SK-N-SH (cell line): ENCODE results near the gene MLLT10. TPM values are rescaled to one million over a fixed set of nuclear protein-coding genes. Genes with fewer than 3 reads are reported as not detected.

ENCODE experiments used
- CTCF ChIA-PET: fragments of 300-600, 350-600 bp; formaldehyde crosslinking; extraction: SDS; loops from one replicate; lab custom pipeline; 2021; lab: Yijun Ruan, JAX
- POLR2A ChIA-PET: fragments of 350-600 bp; sonication (Branson Sonifier 250); formaldehyde crosslinking; extraction: SDS; loops from one replicate; lab custom pipeline; 2020; ENCODE audit warnings: antibody characterized with exemption, inconsistent platforms; lab: Yijun Ruan, JAX
- DNase-seq: peaks from one replicate; pipeline ENCODE4 v3.0.0; 2012
- H2AFZ ChIP-seq: fragments of 200-600 bp; sonication (generic); 2 replicates; pipeline ENCODE4 v1.8.1; 2016; ENCODE audit warnings: antibody characterized with exemption, mild to moderate bottlenecking, low read depth
- H3F3A ChIP-seq: fragments of 200-600 bp; sonication (generic); replicated peaks from 2 replicates; pipeline ENCODE3; 2016; ENCODE audit warnings: antibody characterized with exemption, mild to moderate bottlenecking; ENCODE audit not compliant: insufficient read depth
- H3K27ac ChIP-seq, 2 experiments: fragments of 200-500 bp in 1 of 2; fragments of 200-600 bp in 1 of 2; sonication (Bioruptor generic) in 1 of 2; sonication (generic), shearing (Covaris generic) in 1 of 2; 2 replicates each; pipeline versions ENCODE4 v1.5.1 to v1.6.1; 2014 to 2016; ENCODE audit warnings: low read depth in 2 of 2, inconsistent platforms in 1 of 2, low read length in 1 of 2, mild to moderate bottlenecking in 1 of 2, mixed read lengths in 1 of 2
- H3K27me3 ChIP-seq: fragments of 200-600 bp; sonication (generic), shearing (Covaris generic); 2 replicates; pipeline ENCODE4 v1.6.1; 2016; ENCODE audit warnings: mixed run types; ENCODE audit not compliant: insufficient read depth
- H3K36me3 ChIP-seq, 2 experiments: fragments of 200-500 bp in 1 of 2; fragments of 200-600 bp in 1 of 2; sonication (Bioruptor generic) in 1 of 2; sonication (generic) in 1 of 2; replicated peaks in 1 of 2; 2 replicates each; pipeline versions ENCODE3 to v1.5.1; 2014 to 2016; ENCODE audit warnings: low read length in 1 of 2, mild to moderate bottlenecking in 1 of 2; ENCODE audit not compliant: insufficient read depth in 2 of 2, control insufficient read depth in 1 of 2
- H3K4me1 ChIP-seq, 2 experiments: fragments of 200-500 bp in 1 of 2; fragments of 200-600 bp in 1 of 2; sonication (Bioruptor generic) in 1 of 2; sonication (generic), shearing (Covaris generic) in 1 of 2; 2 replicates each; pipeline versions ENCODE4 v1.5.1 to v1.6.1; 2014 to 2016; ENCODE audit warnings: low read depth in 1 of 2, low read length in 1 of 2, mixed run types in 1 of 2; ENCODE audit not compliant: insufficient read depth in 2 of 2, control insufficient read depth in 1 of 2
- H3K4me2 ChIP-seq: fragments of 200-600 bp; sonication (generic), shearing (Covaris generic); 2 replicates; pipeline ENCODE4 v1.6.1; 2017; ENCODE audit warnings: mixed run types
- H3K4me3 ChIP-seq, 2 experiments: fragments of 200-500 bp in 1 of 2; fragments of 200-600 bp in 1 of 2; sonication (Bioruptor generic) in 1 of 2; sonication (generic), shearing (Covaris generic) in 1 of 2; 2 replicates each; pipeline versions ENCODE4 v1.5.1 to v1.8.1; 2014 to 2016; ENCODE audit warnings: low read depth in 2 of 2, inconsistent platforms in 1 of 2, low read length in 1 of 2, mild to moderate bottlenecking in 1 of 2, mixed read lengths in 1 of 2, moderate library complexity in 1 of 2
- H3K79me2 ChIP-seq: fragments of 200-600 bp; sonication (generic); 2 replicates; pipeline ENCODE4 v1.8.1; 2017; ENCODE audit warnings: mild to moderate bottlenecking; ENCODE audit not compliant: insufficient read depth
- H3K9ac ChIP-seq: fragments of 200-600 bp; sonication (generic); 2 replicates; pipeline ENCODE4 v1.6.1; 2017; ENCODE audit warnings: mixed run types
- H3K9me2 ChIP-seq: fragments of 200-600 bp; sonication (generic); 2 replicates; pipeline ENCODE4 v1.6.1; 2017; ENCODE audit warnings: mixed run types
- H3K9me3 ChIP-seq: fragments of 200-600 bp; sonication (generic); 2 replicates; pipeline ENCODE4 v1.6.1; 2017; ENCODE audit warnings: mixed run types, mild to moderate bottlenecking, moderate library complexity
- H4K20me1 ChIP-seq: fragments of 200-600 bp; sonication (generic); 2 replicates; pipeline ENCODE4 v1.6.1; 2017; ENCODE audit warnings: mild to moderate bottlenecking, mixed run types; ENCODE audit not compliant: insufficient read depth
- CHD2 ChIP-seq: fragments of 150-350 bp; IDR thresholded peaks from 2 replicates; pipeline ENCODE4 v1.6.1; 2018; ENCODE audit warnings: low read length; ENCODE audit not compliant: partially characterized antibody
- EP300 ChIP-seq, 2 experiments: IDR thresholded peaks; 2 replicates each; pipeline versions ENCODE4 v1.4.0 to v1.6.1; 2012; ENCODE audit warnings: borderline replicate concordance in 1 of 2, low read depth in 1 of 2, low read length in 1 of 2
- FOXJ3 ChIP-seq: sonication (generic); formaldehyde crosslinking; IDR thresholded peaks from 2 replicates; pipeline ENCODE4 v1.5.1; 2020; ENCODE audit warnings: mild to moderate bottlenecking, missing genetic modification reagents
- GABPA ChIP-seq: IDR thresholded peaks from 2 replicates; pipeline ENCODE4 v1.4.0; 2012; ENCODE audit warnings: low read depth, mild to moderate bottlenecking
- JUND ChIP-seq: IDR thresholded peaks from 2 replicates; pipeline ENCODE4 v1.4.0; 2012
- MEF2A ChIP-seq: IDR thresholded peaks from 2 replicates; pipeline ENCODE4 v1.4.0; 2012; ENCODE audit warnings: low read depth, borderline replicate concordance
- MXI1 ChIP-seq: IDR thresholded peaks from 2 replicates; pipeline ENCODE4 v1.6.1; 2012; ENCODE audit warnings: mild to moderate bottlenecking, low read depth, low read length, improper control_type of control experiment
- RCOR1 ChIP-seq: fragments of 150-350 bp; IDR thresholded peaks from 2 replicates; pipeline ENCODE4 v1.6.1; 2017; ENCODE audit warnings: antibody characterized with exemption, low read length
- SMC3 ChIP-seq: IDR thresholded peaks from 2 replicates; pipeline ENCODE4 v1.6.1; 2012; ENCODE audit warnings: low read depth, low read length, improper control_type of control experiment
- WGBS: methylation state at CpG from one replicate; pipeline ENCODE4 v1.1.6; 2017; ENCODE audit warnings: low lambda C conversion rate; 5-methylcytosine and 5-hydroxymethylcytosine counted together
- polyA plus RNA-seq, 3 experiments: library from polyadenylated mRNA; depleted of rRNA; stranded (reverse); fragments of >200 nt; gene quantifications; 2 replicates each; pipeline ENCODE4 v1.2.3, GENCODE V29; 2012
- TF ChIP-seq, protein P1 (sequence below): IDR thresholded peaks from 2 replicates; pipeline ENCODE4; 2012
- TF ChIP-seq, protein P2 (sequence below): fragments of 150-350 bp; IDR thresholded peaks from 2 replicates; pipeline ENCODE4 v1.6.1; 2016; ENCODE audit warnings: mild to moderate bottlenecking, low read depth, low read length
- TF ChIP-seq, protein P3 (sequence below): IDR thresholded peaks from 2 replicates; pipeline ENCODE4 v1.4.0; 2012; ENCODE audit warnings: low read depth, borderline replicate concordance

MLLT10 gene
- polyA plus RNA-seq, 1 of the 3 experiments (the other 2 are of a cell fraction): 26.0 TPM

- peaks cover 0 to 8% of the 10 kb centered on the region in 2 experiments; a peak in 1 of 4 replicates for H3K4me1 ChIP-seq
- H3K79me2 ChIP-seq: peaks cover 87% of the 10 kb centered on the region
- no peak overlapping the region for H2AFZ ChIP-seq
- H3K27me3 ChIP-seq: no peaks in the 10 kb centered on the region
- peaks cover 9% of the 10 kb centered on the region; the same call in 1 of the 2 replicates for H4K20me1 ChIP-seq
- H3K9me3 ChIP-seq: peaks cover 19% of the 10 kb centered on the region; the same call in 1 of the 2 replicates
- POLR2A ChIA-PET: no interaction called here
- H3K9me2 ChIP-seq: no peaks in the 10 kb centered on the region
- 98% methylated on average over 2 of the region's 2 CpGs for WGBS
- TF ChIP-seq EP300 (IDR thresholded peaks at IDR 0.05; ENCODE audit: borderline replicate concordance in 1 of 2, low read depth in 1 of 2, low read length in 1 of 2): no peak
- TF ChIP-seq, protein P1, sequence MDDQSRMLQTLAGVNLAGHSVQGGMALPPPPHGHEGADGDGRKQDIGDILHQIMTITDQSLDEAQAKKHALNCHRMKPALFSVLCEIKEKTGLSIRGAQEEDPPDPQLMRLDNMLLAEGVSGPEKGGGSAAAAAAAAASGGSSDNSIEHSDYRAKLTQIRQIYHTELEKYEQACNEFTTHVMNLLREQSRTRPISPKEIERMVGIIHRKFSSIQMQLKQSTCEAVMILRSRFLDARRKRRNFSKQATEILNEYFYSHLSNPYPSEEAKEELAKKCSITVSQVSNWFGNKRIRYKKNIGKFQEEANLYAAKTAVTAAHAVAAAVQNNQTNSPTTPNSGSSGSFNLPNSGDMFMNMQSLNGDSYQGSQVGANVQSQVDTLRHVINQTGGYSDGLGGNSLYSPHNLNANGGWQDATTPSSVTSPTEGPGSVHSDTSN: no peak
- TF ChIP-seq MEF2A: no peak
- TF ChIP-seq RCOR1: no peak
- TF ChIP-seq CHD2: no peak
- no peak for TF ChIP-seq MXI1
- TF ChIP-seq, all 33 proteins: peak for 0
- H3K36me3 ChIP-seq: peaks cover 4 to 51% of the 10 kb centered on the region in 2 experiments
- no peak overlapping the region for H3K9ac ChIP-seq
- CTCF ChIA-PET: interaction anchor here (1.0 kb wide), 2 partner anchors 31 to 32 kb away, joined by 3 read pairs; no protein-coding TSS in a partner anchor
- H3K4me3 ChIP-seq: no peak overlapping the region
- no peak overlapping the region for H3K27ac ChIP-seq
- no peak overlapping the region for H3K4me2 ChIP-seq
- DNase-seq: no peak
- H3F3A ChIP-seq: no peaks in the 10 kb centered on the region
Observed at GRCh38 chr10:21700474-21700873, 166.4 kb downstream of the MLLT10 start.

GRCh38 chr10:21702633-21703111 lies 168.6 kb downstream of the MLLT10 start:
- Histone ChIP-seq H3K27me3 (no peaks in the 10 kb centered on the region), H2AFZ (no peak overlapping the region), H3K4me2 (no peak overlapping the region), H3K9ac (no peak overlapping the region), H3K9me2 (no peaks in the 10 kb centered on the region)
- ChIA-PET CTCF (no interaction called here), POLR2A (no interaction called here)
- WGBS: 93% methylated on average over 2 of the region's 2 CpGs
- no peak for DNase-seq
- no peak for TF ChIP-seq MXI1
- no peak for TF ChIP-seq GABPA
- TF ChIP-seq, protein P2, sequence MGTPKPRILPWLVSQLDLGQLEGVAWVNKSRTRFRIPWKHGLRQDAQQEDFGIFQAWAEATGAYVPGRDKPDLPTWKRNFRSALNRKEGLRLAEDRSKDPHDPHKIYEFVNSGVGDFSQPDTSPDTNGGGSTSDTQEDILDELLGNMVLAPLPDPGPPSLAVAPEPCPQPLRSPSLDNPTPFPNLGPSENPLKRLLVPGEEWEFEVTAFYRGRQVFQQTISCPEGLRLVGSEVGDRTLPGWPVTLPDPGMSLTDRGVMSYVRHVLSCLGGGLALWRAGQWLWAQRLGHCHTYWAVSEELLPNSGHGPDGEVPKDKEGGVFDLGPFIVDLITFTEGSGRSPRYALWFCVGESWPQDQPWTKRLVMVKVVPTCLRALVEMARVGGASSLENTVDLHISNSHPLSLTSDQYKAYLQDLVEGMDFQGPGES: no peak
- TF ChIP-seq FOXJ3 (CRISPR knock-in tag): no peak
- no peak for TF ChIP-seq JUND
- no peak for TF ChIP-seq SMC3
- TF ChIP-seq, protein P3, sequence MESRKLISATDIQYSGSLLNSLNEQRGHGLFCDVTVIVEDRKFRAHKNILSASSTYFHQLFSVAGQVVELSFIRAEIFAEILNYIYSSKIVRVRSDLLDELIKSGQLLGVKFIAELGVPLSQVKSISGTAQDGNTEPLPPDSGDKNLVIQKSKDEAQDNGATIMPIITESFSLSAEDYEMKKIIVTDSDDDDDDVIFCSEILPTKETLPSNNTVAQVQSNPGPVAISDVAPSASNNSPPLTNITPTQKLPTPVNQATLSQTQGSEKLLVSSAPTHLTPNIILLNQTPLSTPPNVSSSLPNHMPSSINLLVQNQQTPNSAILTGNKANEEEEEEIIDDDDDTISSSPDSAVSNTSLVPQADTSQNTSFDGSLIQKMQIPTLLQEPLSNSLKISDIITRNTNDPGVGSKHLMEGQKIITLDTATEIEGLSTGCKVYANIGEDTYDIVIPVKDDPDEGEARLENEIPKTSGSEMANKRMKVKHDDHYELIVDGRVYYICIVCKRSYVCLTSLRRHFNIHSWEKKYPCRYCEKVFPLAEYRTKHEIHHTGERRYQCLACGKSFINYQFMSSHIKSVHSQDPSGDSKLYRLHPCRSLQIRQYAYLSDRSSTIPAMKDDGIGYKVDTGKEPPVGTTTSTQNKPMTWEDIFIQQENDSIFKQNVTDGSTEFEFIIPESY: no peak
- TF ChIP-seq, all 33 proteins: peak for 0
- Histone ChIP-seq H3K4me1 (peaks cover 0 to 9% of the 10 kb centered on the region in 2 experiments; a peak in 1 of 4 replicates), H3K79me2 (peaks cover 91% of the 10 kb centered on the region), H3K9me3 (peaks cover 19% of the 10 kb centered on the region; the same call in 1 of the 2 replicates), H3F3A (no peaks in the 10 kb centered on the region), H3K27ac (no peak overlapping the region), H3K36me3 (peaks cover 2 to 40% of the 10 kb centered on the region in 2 experiments), H4K20me1 (peaks cover 19% of the 10 kb centered on the region), H3K4me3 (no peak overlapping the region)
